HG03442 (cell line): ENCODE measurements around the gene NELFA.

Experiments used
- ATAC-seq: cut with Tn5 transposase; IDR thresholded peaks from one replicate; pipeline ENCODE4 v1.9.1; 2021; ENCODE audit warnings: mild to moderate bottlenecking, moderate library complexity; ENCODE audit not compliant: unreplicated experiment

The NELFA gene

GRCh38 chr4:1968686-1969295 is 40.0 kb downstream of the NELFA start:
- ATAC-seq, result no peak

- ATAC-seq, result no peak
These were observed 41.1 kb downstream of the NELFA start for GRCh38 chr4:1967512-1968149.

- ATAC-seq, result no peak
These were observed 43.8 kb downstream of the NELFA start for GRCh38 chr4:1964971-1965370.

- no peak for ATAC-seq
These were observed 44.3 kb downstream of the NELFA start for GRCh38 chr4:1964443-1964842.

- no peak for ATAC-seq
These were observed 45.8 kb downstream of the NELFA start for GRCh38 chr4:1962980-1963379.

GRCh38 chr4:1961563-1961962 is 47.2 kb downstream of the NELFA start:
- no peak for ATAC-seq

- no peak for ATAC-seq
These were observed 47.7 kb downstream of the NELFA start for GRCh38 chr4:1961038-1961437.

- ATAC-seq, result no peak
These were observed 48.5 kb downstream of the NELFA start for GRCh38 chr4:1960170-1960825.

- no peak for ATAC-seq
These were observed 49.7 kb downstream of the NELFA start for GRCh38 chr4:1959104-1959384.

- no peak for ATAC-seq
These were observed 50.3 kb downstream of the NELFA start for GRCh38 chr4:1958276-1959103.

GRCh38 chr4:1956631-1957030 is 52.1 kb downstream of the NELFA start:
- no peak for ATAC-seq

- no peak for ATAC-seq
These were observed 55.4 kb downstream of the NELFA start for GRCh38 chr4:1953335-1953734.

- ATAC-seq, result no peak
These were observed 56.1 kb downstream of the NELFA start for GRCh38 chr4:1952719-1953118.

- no peak for ATAC-seq
These were observed 56.6 kb downstream of the NELFA start for GRCh38 chr4:1952058-1952700.

GRCh38 chr4:1950369-1950768 is 58.4 kb downstream of the NELFA start:
- no peak for ATAC-seq

- ATAC-seq, result no peak
These were observed 59.8 kb downstream of the NELFA start for GRCh38 chr4:1948892-1949436.

- no peak for ATAC-seq
These were observed 60.5 kb downstream of the NELFA start for GRCh38 chr4:1948232-1948631.

- no peak for ATAC-seq
These were observed 62.9 kb downstream of the NELFA start for GRCh38 chr4:1945912-1946311.

GRCh38 chr4:1945124-1945895 is 63.5 kb downstream of the NELFA start:
- ATAC-seq, result no peak

- no peak for ATAC-seq
These were observed 64.8 kb downstream of the NELFA start for GRCh38 chr4:1943928-1944327.
